Aorta (tissue), 5 donors: ENCODE data around the gene MVB12B. TPM values are rescaled to one million over a fixed set of nuclear protein-coding genes. Genes with fewer than 3 reads are reported as not detected.
A peak's percentile ranks its signal among the peaks of the same experiment; 100 is the strongest.

Experiments used
- ATAC-seq: fragments of 200-7000 bp; cut with Tn5 transposase; one replicate; pipeline ENCODE4 v1.9.1; 2022; ENCODE audit warnings: moderate library complexity; ENCODE audit not compliant: low FRiP score
- DNase-seq, 2 donors: peaks; one replicate each; pipeline ENCODE4 v3.0.0-alpha.2; 2020
- H3K27ac ChIP-seq, 2 donors: one replicate each; pipeline ENCODE4 v1.5.1; 2013; ENCODE audit warnings: low read length in 2 of 2, mild to moderate bottlenecking in 2 of 2, moderate library complexity in 2 of 2, control low read depth in 1 of 2, inconsistent platforms in 1 of 2, low read depth in 1 of 2
- H3K27me3 ChIP-seq, 2 donors: one replicate each; pipeline ENCODE4 v1.6.1; 2013; ENCODE audit warnings: control low read depth in 1 of 2, low read length in 1 of 2, mild to moderate bottlenecking in 1 of 2, moderate library complexity in 1 of 2; ENCODE audit not compliant: insufficient read depth in 2 of 2, control insufficient read depth in 1 of 2
- H3K36me3 ChIP-seq, 2 donors: one replicate each; pipeline ENCODE4 v1.6.1; 2013; ENCODE audit warnings: control low read depth in 1 of 2, low read length in 1 of 2, mild to moderate bottlenecking in 1 of 2; ENCODE audit not compliant: insufficient read depth in 2 of 2, control insufficient read depth in 1 of 2
- H3K4me1 ChIP-seq, 2 donors: one replicate each; pipeline ENCODE4 v1.6.1; 2013; ENCODE audit warnings: low read length in 2 of 2, control low read depth in 1 of 2, mild to moderate bottlenecking in 1 of 2, moderate library complexity in 1 of 2; ENCODE audit not compliant: insufficient read depth in 2 of 2, control insufficient read depth in 1 of 2
- H3K4me3 ChIP-seq, 2 donors: one replicate each; pipeline ENCODE4 v1.5.1; 2013; ENCODE audit warnings: low read length in 2 of 2, control low read depth in 1 of 2, mild to moderate bottlenecking in 1 of 2
- H3K9me3 ChIP-seq: one replicate; pipeline ENCODE4 v1.6.1; 2013; ENCODE audit warnings: mild to moderate bottlenecking, low read length; ENCODE audit not compliant: control insufficient read depth
- WGBS, 2 donors: extraction: QIAGEN DNeasy Blood & Tissue Kit; methylation state at CpG; one replicate each; pipeline ENCODE4 v1.1.7; 2013; 5-methylcytosine and 5-hydroxymethylcytosine counted together
- intact Hi-C, 2 donors: fragments of 100-400 bp; cut with DNase I; formaldehyde crosslinking; loops; one replicate each; pipeline versions ENCODE4 v1.14.2 to v1.15.0; 2022
- polyA plus RNA-seq, 2 donors: library from polyadenylated mRNA; stranded (reverse); fragments of 200-250 nt; gene quantifications; one replicate each; pipeline ENCODE4 v1.2.3, GENCODE V29; 2013
- total RNA-seq, 2 donors: library from RNA; stranded (reverse); fragmentation: NEBNext Ultra II Directional; extraction: Animal tissue kit (Norgen Biotek cat#: 25700); gene quantifications; one replicate each; pipeline ENCODE4 v1.2.1, GENCODE V29; 2021
- donor health status: healthy with polysubstance abuse.
- donor health status: Bipolar disorder and iron deficiency.
- donor health status: DM: no; HTN: no; CAD: no.
- donor health status: DM: no; HTN: no; CAD: no.
- donor health status: DM: yes; HTN: yes; CAD: no.

Gene MVB12B
- total and polyA plus RNA-seq, 4 donors: 2.0 to 25.5 (median 9.5) TPM

DNA sequence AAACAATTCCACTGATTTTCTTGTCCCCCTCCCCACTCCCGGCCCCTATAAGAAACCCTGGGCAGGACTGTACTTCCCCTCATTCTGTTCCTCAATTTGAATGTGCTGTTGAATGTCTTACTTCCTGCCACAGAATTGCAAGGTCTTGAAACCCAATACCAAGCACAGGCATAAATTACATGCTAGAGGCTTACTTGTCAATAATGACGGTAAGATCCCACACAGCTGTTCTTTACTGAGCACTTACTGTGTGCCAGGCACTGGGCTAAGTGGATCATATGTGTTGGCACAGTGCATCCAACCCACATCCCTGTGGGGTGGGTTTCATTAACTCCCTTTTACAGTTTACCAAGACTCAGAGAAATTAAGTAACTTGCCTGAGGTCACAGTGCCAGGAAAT lies 63.4 kb downstream of the MVB12B start:
- WGBS, 2 donors: 94 to 95% methylated on average over 2 of the region's 2 CpGs
- Histone ChIP-seq H3K27me3 (no peaks in the 10 kb centered on the region), H3K4me1 (no peaks in the 10 kb centered on the region), H3K9me3 (no peaks in the 10 kb centered on the region), H3K27ac (no peak overlapping the region), H3K36me3 (no peaks in the 10 kb centered on the region), H3K4me3 (no peak overlapping the region)
- intact Hi-C loops: loop anchor here in 1 of 2 donors (10.0 kb wide), 1 partner anchor 105 kb away; no protein-coding TSS in a partner anchor
- DNase-seq: peak in 1 of 2 donors; percentile 29
- ATAC-seq: no peak

DNA sequence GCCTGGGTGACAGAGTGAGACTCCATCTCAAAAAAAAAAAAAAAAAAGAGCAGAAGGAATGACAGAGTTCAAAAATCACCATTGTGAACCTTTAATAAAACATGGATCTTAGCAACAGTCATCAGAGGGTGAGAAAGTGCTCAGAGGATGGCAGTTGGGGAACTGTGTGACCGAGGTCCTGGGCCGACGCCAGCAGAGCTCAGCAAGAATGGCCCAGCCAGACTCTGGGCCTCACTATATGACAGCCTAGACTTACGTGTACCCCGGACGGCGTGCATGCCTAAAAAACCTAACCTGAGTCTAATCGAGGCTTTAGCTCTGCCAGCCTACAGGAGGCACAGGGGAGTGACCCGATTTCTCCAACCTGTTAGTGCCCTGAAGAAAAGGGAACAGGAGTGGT lies 64.3 kb downstream of the MVB12B start:
- H3K4me1 ChIP-seq: no peaks in the 10 kb centered on the region
- no peak overlapping the region for H3K4me3 ChIP-seq
- no peaks in the 10 kb centered on the region for H3K27me3 ChIP-seq
- peak in 1 of 2 donors; percentile 78 for DNase-seq
- H3K27ac ChIP-seq: no peak overlapping the region
- intact Hi-C loops: loop anchor here in 1 of 2 donors (10.0 kb wide), 1 partner anchor 104 kb away; no protein-coding TSS in a partner anchor
- WGBS, 2 donors: 84 to 89% methylated on average over 9 of the region's 9 CpGs
- H3K9me3 ChIP-seq: no peaks in the 10 kb centered on the region
- no peaks in the 10 kb centered on the region for H3K36me3 ChIP-seq
- no peak for ATAC-seq

DNA sequence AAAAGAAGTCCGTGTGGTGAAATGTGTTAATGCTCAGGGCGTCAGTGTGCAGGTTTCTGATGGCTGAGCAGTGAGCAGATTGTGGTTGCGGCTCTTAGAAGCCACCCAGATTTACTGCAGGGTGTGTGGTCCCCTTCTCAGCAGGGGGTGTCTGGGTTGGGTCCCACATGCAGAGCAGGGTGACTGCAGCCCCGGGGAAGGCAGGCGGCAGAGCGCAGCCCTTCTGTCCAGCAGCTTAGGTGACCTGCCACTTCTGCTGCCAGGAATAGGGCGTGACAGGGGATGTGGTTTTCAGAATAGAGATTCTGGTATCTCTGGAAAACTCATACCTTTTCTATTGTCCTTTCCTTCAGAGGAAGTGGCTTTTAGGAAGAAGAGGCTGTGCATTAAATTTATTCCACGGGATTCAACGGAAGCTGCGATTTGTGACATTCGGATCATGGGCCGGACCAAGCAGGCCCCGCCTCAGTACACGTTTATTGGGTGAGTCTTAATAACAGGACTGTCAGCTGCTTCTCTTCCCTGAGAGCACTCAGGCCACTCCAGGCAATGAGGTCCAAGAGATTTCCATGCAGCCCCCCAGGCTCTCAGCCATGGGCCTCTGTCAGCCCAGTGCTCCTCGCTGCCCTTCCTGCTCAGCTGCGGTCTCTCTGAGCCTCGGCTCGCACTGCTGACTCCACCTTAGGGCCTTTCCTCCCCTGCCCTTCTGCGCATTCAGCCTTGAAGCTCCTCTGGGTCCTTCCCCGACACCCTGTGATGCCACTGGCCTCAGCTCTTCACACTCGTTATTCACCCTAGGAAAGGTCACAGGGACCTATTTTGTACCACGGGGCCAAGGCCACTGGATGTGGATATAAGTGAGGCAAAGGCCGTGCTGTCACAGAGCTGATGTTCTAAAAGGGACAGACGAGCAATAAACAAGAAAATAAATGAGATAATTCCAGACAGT lies 65.4 kb downstream of the MVB12B start:
- H3K27me3 ChIP-seq: no peaks in the 10 kb centered on the region
- peak overlapping the region; percentile 6 to 45 for H3K27ac ChIP-seq
- no peaks in the 10 kb centered on the region for H3K4me1 ChIP-seq
- no peaks in the 10 kb centered on the region for H3K9me3 ChIP-seq
- DNase-seq (no peak), ATAC-seq (no peak)
- intact Hi-C loops: loop anchor here in 1 of 2 donors (2.0 to 10.0 kb wide), 2 partner anchors 65 to 103 kb away; partner anchors contain the start of gene MVB12B
- 89% methylated on average over 24 of the region's 24 CpGs for WGBS, 2 donors
- no peaks in the 10 kb centered on the region for H3K36me3 ChIP-seq
- no peak overlapping the region for H3K4me3 ChIP-seq

DNA sequence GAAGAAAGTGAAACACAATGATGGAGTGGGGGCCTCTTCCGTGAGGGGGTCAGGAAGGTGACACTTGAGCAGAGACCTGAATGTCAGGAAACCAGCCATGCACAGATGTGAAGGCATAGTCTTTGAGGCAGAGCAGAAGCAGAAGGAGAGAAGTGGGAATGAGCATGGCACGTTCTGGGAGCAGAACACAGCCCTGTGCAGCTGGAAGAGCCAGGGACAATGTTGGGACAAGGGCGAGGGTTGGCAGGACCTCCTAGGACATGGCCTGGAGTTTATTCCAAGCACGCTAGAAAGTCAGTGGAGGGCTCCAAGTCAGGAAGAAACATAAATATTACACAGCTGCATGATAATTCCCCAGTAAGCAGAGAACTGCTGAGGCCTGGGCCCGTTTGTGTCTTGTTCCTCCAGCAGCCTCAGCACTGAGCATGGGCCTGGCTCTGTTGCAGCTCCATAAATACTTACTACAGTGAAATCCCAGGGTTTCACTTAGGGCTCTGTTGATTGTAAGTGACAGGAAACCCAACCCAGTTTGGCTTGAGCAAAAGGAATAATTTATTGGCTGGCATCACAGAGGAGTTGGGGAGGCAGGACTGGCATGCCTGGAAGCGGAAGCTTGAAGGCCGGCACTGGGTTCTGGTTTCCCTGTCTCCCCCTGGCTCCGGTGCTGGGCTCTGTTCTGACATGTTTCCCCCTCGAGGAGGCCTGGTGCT lies 66.2 kb downstream of the MVB12B start:
- WGBS, 2 donors: 11 to 14% methylated on average over 9 of the region's 9 CpGs
- H3K27ac ChIP-seq: peak overlapping the region; percentile 6 to 45
- H3K9me3 ChIP-seq: no peaks in the 10 kb centered on the region
- no peak overlapping the region for H3K4me3 ChIP-seq
- DNase-seq (no peak), ATAC-seq (peak; percentile 82)
- H3K27me3 ChIP-seq: no peaks in the 10 kb centered on the region
- H3K4me1 ChIP-seq: no peaks in the 10 kb centered on the region
- H3K36me3 ChIP-seq: no peaks in the 10 kb centered on the region
- intact Hi-C loops: loop anchor here in 1 of 2 donors (2.0 to 10.0 kb wide), 2 partner anchors 66 to 102 kb away; partner anchors contain the start of gene MVB12B

DNA sequence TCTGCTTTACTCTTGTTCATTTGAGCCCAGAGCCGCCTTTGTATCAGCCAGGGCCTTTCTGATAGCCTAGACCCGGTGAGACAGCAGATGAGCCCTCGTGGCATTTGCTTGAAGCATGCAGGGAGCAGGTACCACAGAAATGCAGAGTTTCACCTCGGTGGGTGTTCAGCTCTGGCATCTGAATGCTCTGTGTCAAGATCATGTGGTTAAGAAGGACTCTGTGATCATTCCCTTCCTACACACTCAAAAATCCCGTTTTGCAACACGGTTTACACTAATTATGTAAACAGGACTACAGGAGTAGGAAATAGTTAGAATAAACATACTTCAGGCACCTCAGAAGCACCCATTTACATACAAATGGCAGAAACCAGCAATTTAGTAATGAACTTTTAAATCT lies 67.2 kb downstream of the MVB12B start:
- Histone ChIP-seq H3K36me3 (no peaks in the 10 kb centered on the region), H3K27me3 (no peaks in the 10 kb centered on the region), H3K27ac (peak overlapping the region in 1 of 2 donors; percentile 6), H3K4me3 (no peak overlapping the region), H3K9me3 (no peaks in the 10 kb centered on the region), H3K4me1 (no peaks in the 10 kb centered on the region)
- ATAC-seq: no peak
- WGBS, 2 donors: 93 to 95% methylated on average over 6 of the region's 6 CpGs
- DNase-seq: peak in 1 of 2 donors; percentile 29
- intact Hi-C loops: loop anchor here in 1 of 2 donors (2.0 to 10.0 kb wide), 2 partner anchors 67 to 101 kb away; partner anchors contain the start of gene MVB12B

DNA sequence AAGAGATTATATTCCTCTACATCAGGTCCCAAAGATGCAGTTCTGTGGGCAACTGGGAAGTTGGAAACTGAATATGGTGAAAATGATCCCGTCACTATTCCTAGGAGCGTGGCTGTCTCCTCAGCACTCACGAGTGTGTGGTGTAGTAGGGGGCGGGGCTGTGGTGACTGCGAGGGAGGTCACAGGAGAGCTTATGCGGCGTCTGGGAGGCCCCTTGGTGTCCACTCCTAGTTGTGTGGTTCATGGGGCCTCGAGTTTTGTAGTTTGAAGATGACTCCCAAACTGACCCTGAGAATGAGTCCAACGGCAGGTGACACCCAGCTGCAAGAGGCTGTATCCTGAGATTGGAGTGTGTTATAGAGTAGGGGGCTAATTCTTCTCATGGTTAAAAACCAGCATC lies 68.2 kb downstream of the MVB12B start:
- WGBS, 2 donors: 92 to 94% methylated on average over 9 of the region's 9 CpGs
- Histone ChIP-seq H3K36me3 (no peaks in the 10 kb centered on the region), H3K4me1 (no peaks in the 10 kb centered on the region), H3K9me3 (no peaks in the 10 kb centered on the region), H3K27ac (no peak overlapping the region), H3K27me3 (no peaks in the 10 kb centered on the region), H3K4me3 (no peak overlapping the region)
- no peak for ATAC-seq
- intact Hi-C loops: loop anchor here (5.0 to 10.0 kb wide), 4 partner anchors 78 to 988 kb away; no protein-coding TSS in a partner anchor
- DNase-seq: peak in 1 of 2 donors; percentile 27

DNA sequence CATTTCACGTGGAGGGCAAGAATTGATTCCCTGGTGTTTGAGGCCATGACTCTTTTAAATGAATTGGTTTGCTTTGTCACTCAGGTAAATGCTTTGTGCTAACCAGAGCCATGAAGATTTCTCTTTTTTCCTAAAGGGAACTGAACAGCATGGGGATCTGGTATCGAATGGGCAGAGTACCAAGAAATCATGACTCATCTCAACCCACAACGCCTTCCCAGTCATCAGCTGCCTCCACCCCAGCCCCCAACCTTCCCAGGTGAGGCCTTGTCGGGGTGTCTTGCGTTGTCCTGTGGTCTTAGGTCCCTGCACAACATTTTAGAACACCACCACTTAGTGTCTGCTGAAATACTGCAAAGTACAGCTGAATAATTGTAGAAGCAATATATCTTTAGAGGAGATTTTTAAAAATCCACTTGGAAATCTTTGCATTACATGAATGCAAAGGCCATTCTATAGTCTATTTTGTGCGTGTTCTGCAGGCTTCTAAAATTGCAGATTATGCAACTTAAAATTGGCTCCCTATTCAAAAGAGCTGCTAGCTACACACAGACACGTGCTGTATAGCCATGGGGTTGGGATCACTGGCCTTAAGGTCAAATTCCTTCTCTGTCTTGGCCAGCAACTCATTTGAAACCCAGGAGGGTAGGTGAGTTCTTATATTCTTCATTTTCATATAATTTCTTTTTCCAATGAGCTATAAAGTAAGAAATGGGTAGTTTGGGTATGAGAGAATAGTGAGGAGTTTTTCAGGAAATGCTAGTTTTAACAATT lies 69.0 kb downstream of the MVB12B start:
- DNase-seq (peak in 1 of 2 donors; percentile 22), ATAC-seq (no peak)
- no peak overlapping the region for H3K27ac ChIP-seq
- no peaks in the 10 kb centered on the region for H3K36me3 ChIP-seq
- 68 to 75% methylated on average over 7 of the region's 7 CpGs for WGBS, 2 donors
- no peaks in the 10 kb centered on the region for H3K9me3 ChIP-seq
- intact Hi-C loops: loop anchor here (5.0 to 10.0 kb wide), 4 partner anchors 78 to 988 kb away; no protein-coding TSS in a partner anchor
- H3K4me3 ChIP-seq: no peak overlapping the region
- H3K4me1 ChIP-seq: no peaks in the 10 kb centered on the region
- H3K27me3 ChIP-seq: no peaks in the 10 kb centered on the region

DNA sequence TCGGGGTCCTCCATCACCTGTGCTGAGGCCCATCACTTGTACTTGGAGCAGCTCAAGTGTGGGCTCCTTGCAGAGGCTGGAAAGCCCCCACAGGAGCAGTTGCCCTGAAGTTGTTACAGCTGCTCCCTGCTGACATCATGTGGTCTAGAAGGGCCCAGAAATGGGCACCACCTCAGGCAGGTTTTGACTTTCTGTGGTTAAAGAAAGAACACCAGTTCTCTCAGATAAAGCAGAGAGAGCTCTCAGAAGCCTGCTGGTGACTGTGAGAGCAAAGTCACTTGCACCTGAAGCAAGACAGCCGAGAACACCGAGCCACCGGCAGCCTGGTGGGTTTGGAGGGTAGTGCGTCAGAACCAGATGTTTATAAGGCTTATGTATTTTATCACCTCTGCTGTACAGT lies 70.4 kb downstream of the MVB12B start:
- no peaks in the 10 kb centered on the region for H3K4me1 ChIP-seq
- H3K27ac ChIP-seq: no peak overlapping the region
- no peak overlapping the region for H3K4me3 ChIP-seq
- no peaks in the 10 kb centered on the region for H3K36me3 ChIP-seq
- intact Hi-C loops: loop anchor here (5.0 to 10.0 kb wide), 4 partner anchors 80 to 990 kb away; no protein-coding TSS in a partner anchor
- ATAC-seq (no peak), DNase-seq (peak in 1 of 2 donors; percentile 43)
- whole genome bisulfite sequencing, 2 donors: 92 to 95% methylated on average over 5 of the region's 5 CpGs
- H3K27me3 ChIP-seq: no peaks in the 10 kb centered on the region
- H3K9me3 ChIP-seq: no peaks in the 10 kb centered on the region
